Activated CD8-positive, alpha-beta memory T cell treated with anti-CD3 and anti-CD28 coated beads, Interleukin-2, amount 50 U/mL, for 1 hour (primary cell): Measurements from ENCODE around the gene ARHGAP44.

Experiments used
- DNase-seq: peaks from one replicate; pipeline ENCODE4 v3.0.0-alpha.2; 2020; ENCODE audit errors: extremely low read depth

The ARHGAP44 gene

GRCh38 chr17:12789481-12790248, at the start of gene ARHGAP44:
Gene ARHGAP44 (plus strand): TSS chr17:12789498. CDS start chr17:12789839, 341 bp downstream.
- no peak for DNase-seq

- no peak for DNase-seq
These were observed 49.8 kb upstream of the ARHGAP44 start for GRCh38 chr17:12739500-12739899.

GRCh38 chr17:12743046-12743445, 46.3 kb upstream of the ARHGAP44 start:
- no peak for DNase-seq

- DNase-seq: no peak
These were observed 45.0 kb upstream of the ARHGAP44 start for GRCh38 chr17:12744298-12744697.

GRCh38 chr17:12744786-12745185, 44.5 kb upstream of the ARHGAP44 start:
- no peak for DNase-seq

GRCh38 chr17:12745486-12745885, 43.8 kb upstream of the ARHGAP44 start:
- no peak for DNase-seq

GRCh38 chr17:12756786-12757185, 32.5 kb upstream of the ARHGAP44 start:
- no peak for DNase-seq

GRCh38 chr17:12759090-12759489, 30.2 kb upstream of the ARHGAP44 start:
- DNase-seq: no peak

GRCh38 chr17:12765548-12765947, 23.8 kb upstream of the ARHGAP44 start:
- DNase-seq: no peak

- DNase-seq: no peak
These were observed 21.0 kb upstream of the ARHGAP44 start for GRCh38 chr17:12768255-12768654.

GRCh38 chr17:12769981-12770380, 19.3 kb upstream of the ARHGAP44 start:
- no peak for DNase-seq

GRCh38 chr17:12773153-12773552, 16.1 kb upstream of the ARHGAP44 start:
- DNase-seq: no peak

GRCh38 chr17:12789075-12789480, 220 bp upstream of the ARHGAP44 start:
- DNase-seq: no peak

- DNase-seq: no peak
These were observed 1.2 kb downstream of the ARHGAP44 start for GRCh38 chr17:12790249-12791106.

- no peak for DNase-seq
These were observed 5.7 kb downstream of the ARHGAP44 start for GRCh38 chr17:12794919-12795532.

GRCh38 chr17:12800855-12801365, 11.6 kb downstream of the ARHGAP44 start:
- no peak for DNase-seq

- no peak for DNase-seq
These were observed 17.3 kb downstream of the ARHGAP44 start for GRCh38 chr17:12806630-12807029.

- no peak for DNase-seq
These were observed 19.4 kb downstream of the ARHGAP44 start for GRCh38 chr17:12808723-12809122.

GRCh38 chr17:12812877-12813276, 23.6 kb downstream of the ARHGAP44 start:
- DNase-seq: no peak

GRCh38 chr17:12813664-12814063, 24.4 kb downstream of the ARHGAP44 start:
- DNase-seq: no peak

- no peak for DNase-seq
These were observed 25.4 kb downstream of the ARHGAP44 start for GRCh38 chr17:12814718-12815117.

GRCh38 chr17:12815642-12816141, 26.4 kb downstream of the ARHGAP44 start:
- no peak for DNase-seq
